GM23338 (cell line): Measurements from ENCODE around the gene YPEL5. TPM values are rescaled to one million over a fixed set of nuclear protein-coding genes. Genes with fewer than 3 reads are reported as not detected.

Source experiments
- ATAC-seq: fragments of 200-7000 bp; cut with Tn5 transposase; 3 replicates; pipeline ENCODE4 v1.9.1; 2020
- DNase-seq: peaks from one replicate; pipeline ENCODE4 v3.0.0-alpha.2; 2015; ENCODE audit warnings: low spot score
- H2AFZ ChIP-seq: fragments of 200-600 bp; sonication (generic); 2 replicates; pipeline ENCODE4 v1.8.0; 2016; ENCODE audit warnings: antibody characterized with exemption, mild to moderate bottlenecking, moderate library complexity
- H3F3A ChIP-seq: fragments of 200-600 bp; sonication (generic); replicated peaks from 2 replicates; pipeline ENCODE4 v1.8.0; 2017; ENCODE audit warnings: antibody characterized with exemption, mixed run types, low read depth
- H3K27ac ChIP-seq: fragments of 200-600 bp; sonication (generic); 2 replicates; pipeline ENCODE4 v1.6.1; 2016; ENCODE audit warnings: low read depth
- H3K27me3 ChIP-seq: fragments of 200-600 bp; sonication (generic); 2 replicates; pipeline ENCODE4 v1.8.0; 2016; ENCODE audit warnings: mild to moderate bottlenecking, mixed run types, moderate library complexity; ENCODE audit not compliant: insufficient read depth
- H3K36me3 ChIP-seq: fragments of 200-600 bp; sonication (generic); 2 replicates; pipeline ENCODE4 v1.8.0; 2016; ENCODE audit warnings: mild to moderate bottlenecking; ENCODE audit not compliant: insufficient read depth
- H3K4me1 ChIP-seq: fragments of 200-600 bp; sonication (generic); 2 replicates; pipeline ENCODE4 v1.8.0; 2016; ENCODE audit warnings: mild to moderate bottlenecking, moderate library complexity; ENCODE audit not compliant: insufficient read depth
- H3K4me2 ChIP-seq: fragments of 200-600 bp; sonication (generic); 2 replicates; pipeline ENCODE4 v1.7.1; 2017; ENCODE audit warnings: mixed run types
- H3K4me3 ChIP-seq: fragments of 200-600 bp; sonication (generic); 2 replicates; pipeline ENCODE4 v1.6.1; 2016; ENCODE audit warnings: mixed run types
- H3K79me2 ChIP-seq: fragments of 200-600 bp; sonication (generic); replicated peaks from 2 replicates; pipeline ENCODE4 v1.8.0; 2017; ENCODE audit warnings: mild to moderate bottlenecking; ENCODE audit not compliant: insufficient read depth
- H3K9me2 ChIP-seq: fragments of 200-600 bp; sonication (generic); 2 replicates; pipeline ENCODE4 v1.8.0; 2017; ENCODE audit not compliant: insufficient read depth
- H4K20me1 ChIP-seq: fragments of 200-600 bp; sonication (generic); replicated peaks from 2 replicates; pipeline ENCODE4 v1.8.0; 2017; ENCODE audit warnings: mild to moderate bottlenecking; ENCODE audit not compliant: insufficient read depth
- H3K27ac Mint-ChIP-seq: 2 replicates; pipeline ENCODE4 v1.8.0; 2020; ENCODE audit warnings: inconsistent platforms, mild to moderate bottlenecking, moderate library complexity, mixed read lengths
- H3K27me3 Mint-ChIP-seq: 3 replicates; pipeline ENCODE4 v1.8.0; 2022; ENCODE audit warnings: low read depth, mild to moderate bottlenecking, moderate library complexity, mixed read lengths, inconsistent platforms; ENCODE audit not compliant: insufficient read depth, poor library complexity
- H3K36me3 Mint-ChIP-seq: 3 replicates; pipeline ENCODE4 v1.8.0; 2021; ENCODE audit warnings: low read depth, mild to moderate bottlenecking, inconsistent platforms, moderate library complexity, mixed read lengths
- H3K4me1 Mint-ChIP-seq: 3 replicates; pipeline ENCODE4 v1.8.0; 2020; ENCODE audit warnings: mild to moderate bottlenecking, inconsistent platforms, mixed read lengths
- H3K4me3 Mint-ChIP-seq: 3 replicates; pipeline ENCODE4 v1.8.0; 2021; ENCODE audit warnings: moderate library complexity, mild to moderate bottlenecking, inconsistent platforms, mixed read lengths
- H3K9me3 Mint-ChIP-seq: 3 replicates; pipeline ENCODE4 v1.8.0; 2020; ENCODE audit warnings: moderate library complexity, mild to moderate bottlenecking, inconsistent platforms, mixed read lengths
- CTCF ChIP-seq, 2 experiments: fragments of 200-600 bp in 1 of 2; sonication (generic) in 1 of 2; conservative IDR thresholded peaks; 2 replicates each; pipeline versions ENCODE4 v1.5.1 to v1.6.1; 2016 to 2017; ENCODE audit warnings: antibody characterized with exemption in 2 of 2, low read depth in 2 of 2, mild to moderate bottlenecking in 2 of 2, moderate library complexity in 1 of 2
- EZH2phosphoT487 ChIP-seq: fragments of 200-600 bp; sonication (generic); IDR thresholded peaks from one replicate; pipeline ENCODE4 v1.8.1; 2018; ENCODE audit warnings: antibody characterized with exemption; ENCODE audit not compliant: unreplicated experiment
- JUNB ChIP-seq: IDR thresholded peaks from one replicate; pipeline ENCODE4 v1.6.1; 2016; ENCODE audit warnings: antibody characterized with exemption; ENCODE audit not compliant: unreplicated experiment
- STAT1 ChIP-seq: IDR thresholded peaks from one replicate; pipeline ENCODE4 v1.6.1; 2016; ENCODE audit warnings: antibody characterized with exemption; ENCODE audit not compliant: unreplicated experiment
- ZNF114 ChIP-seq: fragments of 250-450 bp; sonication (Bioruptor Pico); IDR thresholded peaks from 2 replicates; pipeline ENCODE4 v1.5.0; 2020; ENCODE audit warnings: mild to moderate bottlenecking, moderate library complexity
- ZNF331 ChIP-seq: fragments of 250-450 bp; sonication (Bioruptor Pico); IDR thresholded peaks from 2 replicates; pipeline ENCODE4 v1.5.0; 2020; ENCODE audit warnings: low read depth, mild to moderate bottlenecking, moderate library complexity
- ZNF462 ChIP-seq: fragments of 250-450 bp; sonication (Bioruptor Pico); IDR thresholded peaks from 2 replicates; pipeline ENCODE4 v1.5.0; 2020; ENCODE audit warnings: mild to moderate bottlenecking, moderate library complexity
- polyA plus RNA-seq: library from polyadenylated mRNA; unstranded; fragments of >200 nt; fragmentation: Nextera tagmentation; extraction: Ambion mirVana; gene quantifications from 2 replicates; pipeline ENCODE4 v1.2.1, GENCODE V29; 2016
- total RNA-seq: library from RNA; depleted of rRNA; stranded (reverse); fragments of >200 nt; shearing (Covaris generic); gene quantifications from 2 replicates; pipeline ENCODE4 v1.2.3, GENCODE V29; 2014

The YPEL5 gene
- total and polyA plus RNA-seq, 2 experiments from 2014 or later: 24.9 to 31.1 TPM

- peak; percentile 23 for DNase-seq
- Histone ChIP-seq H3K36me3 (no peaks in the 10 kb centered on the region), H3K79me2 (no peaks in the 10 kb centered on the region), H3K4me1 (no peaks in the 10 kb centered on the region), H3K9me2 (0 out of 2 replicates have a peak, but pooled peaks cover 5% of the 10 kb centered on the region), H3K27ac (no peak overlapping the region), H2AFZ (no peak overlapping the region), H3K27me3 (no peaks in the 10 kb centered on the region), H4K20me1 (no peaks in the 10 kb centered on the region), H3K4me3 (no peak overlapping the region), H3F3A (no peaks in the 10 kb centered on the region), H3K4me2 (no peak overlapping the region)
- Mint-ChIP-seq H3K36me3 (no peaks in the 10 kb centered on the region), H3K27me3 (no peaks in the 10 kb centered on the region), H3K9me3 (peaks cover 8% of the 10 kb centered on the region; the same call in 2 of the 3 replicates), H3K4me3 (no peak overlapping the region), H3K27ac (no peak overlapping the region), H3K4me1 (no peaks in the 10 kb centered on the region)
- TF ChIP-seq EZH2phosphoT487 (no peak), JUNB (no peak), CTCF (conservative IDR thresholded peaks at IDR 0.05; ENCODE audit: low read depth in 2 of 2) (0 out of 4 replicates have a peak, but pooled peaks of 1 of the 2 experiments have one; percentile 16)
- ATAC-seq: peak; percentile 48
Observed at GRCh38 chr2:30122362-30122761, 24.4 kb upstream of the YPEL5 start.

- no peak overlapping the region for H2AFZ ChIP-seq
- H3K4me3 Mint-ChIP-seq: no peak overlapping the region
- ATAC-seq: no peak
Observed at GRCh38 chr2:30127016-30127893, 19.6 kb upstream of the YPEL5 start.

More at GRCh38 chr2:30127016-30127893, 19.6 kb upstream of the YPEL5 start:
- Histone ChIP-seq H3K9me2 (0 out of 2 replicates have a peak, but pooled peaks cover 5% of the 10 kb centered on the region), H3K27me3 (no peaks in the 10 kb centered on the region), H3K36me3 (no peaks in the 10 kb centered on the region), H3K27ac (no peak overlapping the region), H3F3A (no peaks in the 10 kb centered on the region), H3K4me3 (no peak overlapping the region), H3K79me2 (no peaks in the 10 kb centered on the region), H3K4me1 (no peaks in the 10 kb centered on the region), H4K20me1 (no peaks in the 10 kb centered on the region), H3K4me2 (no peak overlapping the region)
- Mint-ChIP-seq H3K27me3 (peaks cover 2% of the 10 kb centered on the region), H3K9me3 (peaks cover 8% of the 10 kb centered on the region; the same call in 2 of the 3 replicates), H3K27ac (no peak overlapping the region), H3K36me3 (no peaks in the 10 kb centered on the region), H3K4me1 (no peaks in the 10 kb centered on the region)
- DNase-seq: no peak
- TF ChIP-seq STAT1: no peak
- TF ChIP-seq CTCF (conservative IDR thresholded peaks at IDR 0.05; ENCODE audit: low read depth in 2 of 2): no peak
- no peak for TF ChIP-seq ZNF114 (CRISPR knock-in tag)
- TF ChIP-seq ZNF462 (CRISPR knock-in tag): no peak
- TF ChIP-seq ZNF331 (CRISPR knock-in tag): no peak
